Gastroesophageal sphincter (tissue), 4 donors: Measurements from ENCODE around the gene NPFFR1. TPM values are rescaled to one million over a fixed set of nuclear protein-coding genes. Genes with fewer than 3 reads are reported as not detected.
"Not testable (repeated sequence)": the region's sequence is repeated elsewhere in the genome, so short reads cannot be mapped to it uniquely, and the experiment has no call there.

Experiments
- ATAC-seq: fragments of 150-250 bp; one replicate; pipeline ENCODE4 v1.9.1; 2016; ENCODE audit warnings: mild to moderate bottlenecking, moderate library complexity
- H3K27ac ChIP-seq, 4 donors: fragments of 200-600 bp; sonication (generic) in 3 of 4; 1 replicate in 3 of 4; 2 replicates in 1 of 4; pipeline ENCODE4 v1.5.1; 2016 to 2019
- H3K27me3 ChIP-seq: fragments of 200-600 bp; sonication (generic); one replicate; pipeline ENCODE4 v1.5.1; 2019
- H3K36me3 ChIP-seq, 2 donors: fragments of 200-600 bp; sonication (generic); one replicate each; pipeline ENCODE4 v1.5.1; 2019; ENCODE audit warnings: control low read depth in 1 of 2
- H3K4me1 ChIP-seq, 3 donors: fragments of 200-600 bp; sonication (generic); 1 replicate in 2 of 3; 2 replicates in 1 of 3; pipeline ENCODE4 v1.5.1; 2016 to 2019; ENCODE audit warnings: control low read depth in 2 of 3
- H3K4me3 ChIP-seq, 2 donors: fragments of 200-600 bp; sonication (generic); one replicate each; pipeline ENCODE4 v1.5.1; 2019; ENCODE audit warnings: mild to moderate bottlenecking in 1 of 2, moderate library complexity in 1 of 2
- H3K9me3 ChIP-seq, 3 donors: fragments of 200-600 bp; sonication (generic); one replicate each; pipeline ENCODE4 v1.5.1; 2017 to 2019; ENCODE audit warnings: control low read depth in 2 of 3
- EP300 ChIP-seq: sonication (generic); formaldehyde crosslinking; IDR thresholded peaks from one replicate; pipeline ENCODE4 v1.6.1; 2017; ENCODE audit warnings: antibody characterized with exemption, mild to moderate bottlenecking
- POLR2A ChIP-seq, 2 donors: fragments of 450-650 bp; IDR thresholded peaks; one replicate each; pipeline ENCODE4 v1.6.1; 2017; ENCODE audit warnings: antibody characterized with exemption in 2 of 2, mild to moderate bottlenecking in 2 of 2, moderate library complexity in 1 of 2
- POLR2AphosphoS5 ChIP-seq: sonication (generic); formaldehyde crosslinking; IDR thresholded peaks from one replicate; pipeline ENCODE4 v1.6.1; 2017; ENCODE audit warnings: antibody characterized with exemption
- WGBS, 2 donors: methylation state at CpG; one replicate each; pipeline ENCODE4 v1.1.5; 2018; ENCODE audit warnings: low coverage in 1 of 2; 5-methylcytosine and 5-hydroxymethylcytosine counted together
- total RNA-seq, 4 donors: library from RNA; depleted of rRNA; stranded (reverse); fragments of >200 nt; gene quantifications; one replicate each; pipeline ENCODE4 v1.1.0, GENCODE V29; 2016
- TF ChIP-seq, protein P1 (sequence below), 4 experiments: fragments of 200-600 bp in 2 of 4; fragments of 450-650 bp in 2 of 4; sonication (generic) in 1 of 4; IDR thresholded peaks; one replicate each; pipeline ENCODE4 v1.5.1; 2017 to 2019; ENCODE audit warnings: antibody characterized with exemption in 4 of 4, mild to moderate bottlenecking in 2 of 4, moderate library complexity in 2 of 4

Gene NPFFR1
- total RNA-seq, 4 donors from 2014 or later: under 0.01 to 0.04 (median under 0.01) TPM; not detected in 1

DNA sequence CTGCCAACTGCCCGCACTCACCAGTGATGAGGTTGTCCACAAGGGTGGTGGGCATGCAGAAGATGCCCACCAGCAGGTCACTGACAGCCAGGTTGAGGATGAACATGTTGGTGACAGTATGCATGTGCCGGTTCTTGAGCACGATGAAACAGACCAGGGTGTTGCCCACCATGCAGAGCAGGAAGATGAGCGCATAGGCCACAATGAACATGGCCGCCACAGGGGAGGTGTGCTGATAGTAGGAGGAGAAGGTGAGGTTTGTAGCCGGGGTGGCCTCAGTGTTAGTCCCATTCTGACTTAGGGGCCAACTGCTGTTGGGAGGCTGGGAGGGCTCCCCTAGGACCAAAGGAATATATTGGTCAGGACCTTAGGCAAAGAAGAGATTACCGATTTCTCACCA, 17.7 kb downstream of the NPFFR1 start:
- no peaks in the 10 kb centered on the region for H3K4me1 ChIP-seq
- WGBS, 2 donors: 83 to 93% methylated on average over 1 to 6 of the region's 7 CpGs
- no peak overlapping the region for H3K4me3 ChIP-seq
- no peak for TF ChIP-seq POLR2AphosphoS5
- no peak for TF ChIP-seq EP300
- TF ChIP-seq, protein P1, sequence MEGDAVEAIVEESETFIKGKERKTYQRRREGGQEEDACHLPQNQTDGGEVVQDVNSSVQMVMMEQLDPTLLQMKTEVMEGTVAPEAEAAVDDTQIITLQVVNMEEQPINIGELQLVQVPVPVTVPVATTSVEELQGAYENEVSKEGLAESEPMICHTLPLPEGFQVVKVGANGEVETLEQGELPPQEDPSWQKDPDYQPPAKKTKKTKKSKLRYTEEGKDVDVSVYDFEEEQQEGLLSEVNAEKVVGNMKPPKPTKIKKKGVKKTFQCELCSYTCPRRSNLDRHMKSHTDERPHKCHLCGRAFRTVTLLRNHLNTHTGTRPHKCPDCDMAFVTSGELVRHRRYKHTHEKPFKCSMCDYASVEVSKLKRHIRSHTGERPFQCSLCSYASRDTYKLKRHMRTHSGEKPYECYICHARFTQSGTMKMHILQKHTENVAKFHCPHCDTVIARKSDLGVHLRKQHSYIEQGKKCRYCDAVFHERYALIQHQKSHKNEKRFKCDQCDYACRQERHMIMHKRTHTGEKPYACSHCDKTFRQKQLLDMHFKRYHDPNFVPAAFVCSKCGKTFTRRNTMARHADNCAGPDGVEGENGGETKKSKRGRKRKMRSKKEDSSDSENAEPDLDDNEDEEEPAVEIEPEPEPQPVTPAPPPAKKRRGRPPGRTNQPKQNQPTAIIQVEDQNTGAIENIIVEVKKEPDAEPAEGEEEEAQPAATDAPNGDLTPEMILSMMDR (IDR thresholded peaks at IDR 0.05): no peak
- no peak for TF ChIP-seq POLR2A (IDR thresholded peaks at IDR 0.05)
- peaks cover 17% of the 10 kb centered on the region for H3K27me3 ChIP-seq
- no peak for ATAC-seq
- H3K27ac ChIP-seq: no peak overlapping the region
- no peaks in the 10 kb centered on the region for H3K36me3 ChIP-seq
- no peaks in the 10 kb centered on the region for H3K9me3 ChIP-seq

DNA sequence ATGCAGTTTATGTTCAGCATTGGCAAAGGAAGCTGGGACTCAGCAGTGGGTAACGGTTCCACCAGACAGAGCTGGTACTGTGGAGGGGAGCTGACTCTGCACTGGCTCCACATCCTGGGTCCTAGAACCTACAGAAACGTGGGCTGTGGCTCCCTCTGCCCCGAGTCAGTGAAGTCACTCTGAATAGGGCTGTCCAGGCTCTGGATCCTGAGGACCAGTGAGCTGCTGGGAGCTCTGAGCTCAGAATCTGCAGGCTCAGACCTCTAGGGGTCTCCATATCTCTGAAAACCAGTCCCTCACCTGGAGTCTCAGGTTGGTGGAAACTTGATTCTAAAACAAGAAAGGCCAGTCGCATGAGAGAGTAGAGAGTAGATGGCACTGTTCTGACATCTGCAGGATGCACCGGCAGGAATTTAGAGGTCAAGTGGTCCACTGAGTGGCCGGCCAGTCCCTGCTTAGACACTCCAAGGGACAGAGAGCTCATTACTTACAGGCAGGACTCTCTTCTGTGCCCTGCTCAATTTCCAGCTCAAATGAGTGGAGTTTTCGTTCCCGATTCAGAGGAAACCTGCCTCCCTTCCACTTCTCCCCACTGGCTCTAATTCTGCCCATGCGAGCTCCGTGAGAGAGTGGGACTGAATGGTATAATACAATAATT, 18.6 kb downstream of the NPFFR1 start:
- no peak overlapping the region for H3K27ac ChIP-seq
- TF ChIP-seq EP300 (no peak), POLR2AphosphoS5 (no peak), POLR2A (IDR thresholded peaks at IDR 0.05) (no peak)
- TF ChIP-seq, protein P1 (IDR thresholded peaks at IDR 0.05): no peak
- WGBS, 2 donors: 23 to 60% methylated on average over 3 to 7 of the region's 10 CpGs
- H3K4me3 ChIP-seq: no peak overlapping the region
- no peaks in the 10 kb centered on the region for H3K36me3 ChIP-seq
- no peaks in the 10 kb centered on the region for H3K9me3 ChIP-seq
- ATAC-seq: no peak
- peaks cover 26% of the 10 kb centered on the region for H3K27me3 ChIP-seq
- H3K4me1 ChIP-seq: no peaks in the 10 kb centered on the region

DNA sequence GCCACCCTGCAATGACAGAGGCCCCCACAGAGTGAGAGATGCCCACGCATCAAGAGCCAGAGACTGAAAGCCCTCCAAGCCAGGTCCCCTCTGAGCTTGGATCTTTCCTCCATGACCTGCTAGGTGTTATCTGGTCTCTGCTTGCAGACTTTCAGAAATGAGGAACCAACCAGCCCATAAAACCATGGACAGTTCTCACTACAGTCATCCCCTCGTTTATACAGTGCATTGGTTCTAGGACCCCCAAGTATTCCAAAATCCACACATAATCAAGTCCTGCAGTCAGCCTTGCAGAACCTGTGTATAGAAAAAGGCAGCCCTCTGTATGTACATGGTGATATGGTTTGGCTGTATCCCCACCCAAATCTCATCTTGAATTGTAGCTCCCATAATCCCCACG, 23.1 kb downstream of the NPFFR1 start:
- 70 to 73% methylated on average over 1 of the region's 3 CpGs for WGBS, 2 donors
- H3K36me3 ChIP-seq: no peaks in the 10 kb centered on the region
- no peaks in the 10 kb centered on the region for H3K9me3 ChIP-seq
- H3K4me3 ChIP-seq: no peak overlapping the region
- peaks cover 0 to under 1% (median 0%) of the 10 kb centered on the region in 3 donors for H3K4me1 ChIP-seq
- peaks cover 49% of the 10 kb centered on the region for H3K27me3 ChIP-seq
- TF ChIP-seq, protein P1 (IDR thresholded peaks at IDR 0.05): no peak
- TF ChIP-seq POLR2AphosphoS5: no peak
- no peak for TF ChIP-seq POLR2A (IDR thresholded peaks at IDR 0.05)
- TF ChIP-seq EP300: no peak
- ATAC-seq: no peak
- no peak overlapping the region for H3K27ac ChIP-seq

DNA sequence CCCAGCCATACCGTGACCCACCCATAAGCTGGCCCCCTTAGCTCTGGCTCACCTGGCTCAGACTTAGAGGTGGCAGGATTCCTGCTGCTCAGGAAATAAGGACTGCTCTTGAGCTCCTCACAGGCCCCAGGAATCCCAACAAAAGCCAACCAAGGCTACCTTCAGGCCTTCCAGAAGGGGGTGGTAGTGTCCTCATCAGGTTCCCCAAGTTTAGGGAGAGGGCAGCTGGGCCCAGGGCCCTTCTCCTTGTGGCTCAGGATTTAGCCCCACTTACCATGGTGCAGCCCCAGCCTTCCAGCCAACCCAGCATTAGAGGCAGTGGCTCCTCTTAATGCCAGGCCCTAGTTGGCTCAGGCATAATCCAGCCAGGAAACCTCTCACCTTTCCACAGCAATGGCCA, 23.5 kb downstream of the NPFFR1 start:
- Histone ChIP-seq H3K4me1 (peaks cover 0 to 5% (median 0%) of the 10 kb centered on the region in 3 donors), H3K27ac (no peak overlapping the region), H3K27me3 (peaks cover 54% of the 10 kb centered on the region), H3K36me3 (no peaks in the 10 kb centered on the region), H3K9me3 (no peaks in the 10 kb centered on the region), H3K4me3 (no peak overlapping the region)
- WGBS, 2 donors: 40% methylated on average over 1 of the region's 1 CpG; no CpG with 5 or more reads in 1 of the 2 donors
- ATAC-seq: no peak
- TF ChIP-seq EP300 (no peak), POLR2A (IDR thresholded peaks at IDR 0.05) (no peak), POLR2AphosphoS5 (no peak)
- TF ChIP-seq, protein P1 (IDR thresholded peaks at IDR 0.05): no peak

DNA sequence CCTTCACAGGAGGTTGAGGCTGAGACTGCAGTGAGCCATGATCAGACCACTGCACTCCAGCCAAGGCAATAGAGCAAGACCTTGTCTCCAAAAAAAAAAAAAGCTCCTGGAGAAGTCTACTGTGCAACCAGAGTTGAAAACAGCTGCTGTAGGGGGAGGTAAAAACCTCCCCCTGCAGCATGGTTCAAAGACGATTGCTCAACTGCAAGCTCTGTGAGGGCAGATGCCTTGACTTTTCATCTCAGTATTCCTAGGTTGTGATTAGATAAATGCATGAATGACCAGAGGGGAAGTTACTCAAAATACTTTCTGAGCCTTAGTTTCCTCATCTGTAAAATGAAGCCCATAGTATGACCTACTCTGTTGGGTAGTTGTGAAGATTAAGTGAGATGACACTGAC, 25.6 kb downstream of the NPFFR1 start:
- no peaks in the 10 kb centered on the region for H3K36me3 ChIP-seq
- ATAC-seq: no peak
- peaks cover 67% of the 10 kb centered on the region for H3K27me3 ChIP-seq
- 100% methylated on average over 1 of the region's 1 CpG; no CpG with 5 or more reads in 1 of the 2 donors for WGBS, 2 donors
- no peak for TF ChIP-seq POLR2AphosphoS5
- TF ChIP-seq POLR2A (IDR thresholded peaks at IDR 0.05): no peak
- TF ChIP-seq, protein P1 (IDR thresholded peaks at IDR 0.05): no peak
- no peak for TF ChIP-seq EP300
- no peak overlapping the region for H3K27ac ChIP-seq
- H3K4me1 ChIP-seq: peaks cover 0 to 9% (median 0%) of the 10 kb centered on the region in 3 donors
- H3K9me3 ChIP-seq: no peaks in the 10 kb centered on the region
- no peak overlapping the region for H3K4me3 ChIP-seq

DNA sequence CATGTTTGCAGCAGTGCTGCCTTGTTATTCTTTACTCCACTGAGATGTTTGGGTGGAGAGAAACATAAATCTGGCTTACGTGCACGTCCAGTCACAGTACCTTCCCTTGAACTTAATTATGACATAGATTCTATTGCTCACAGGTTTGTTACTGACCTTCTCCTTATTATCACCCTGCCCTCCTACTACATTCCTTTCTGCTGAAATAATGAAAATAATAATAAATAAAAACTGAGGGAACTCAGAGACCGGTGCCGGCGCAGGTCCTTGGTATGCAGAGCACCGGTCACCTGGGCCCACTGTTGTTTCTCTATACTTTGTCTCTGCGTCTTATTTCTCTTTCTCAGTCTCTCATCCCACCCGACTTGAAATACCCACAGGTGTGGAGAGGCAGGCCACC, 26.0 kb downstream of the NPFFR1 start:
- not testable (repeated sequence) for H3K4me1 ChIP-seq, H3K9me3 ChIP-seq, ATAC-seq, H3K27ac ChIP-seq, H3K36me3 ChIP-seq, H3K4me3 ChIP-seq
- peaks cover 69% of the 10 kb centered on the region for H3K27me3 ChIP-seq
- 73 to 87% methylated on average over 3 to 4 of the region's 8 CpGs for WGBS, 2 donors
